IMR-90 (cell line): ENCODE data around the gene NOP9.

Experiments
- CEBPB ChIP-seq: IDR thresholded peaks from 2 replicates; pipeline ENCODE4 v1.6.1; 2012; ENCODE audit warnings: low read depth, low read length, improper control_type of control experiment
- CTCF ChIP-seq: conservative IDR thresholded peaks from 2 replicates; pipeline ENCODE4 v1.5.1; 2012; ENCODE audit warnings: mild to moderate bottlenecking, low read depth, low read length, improper control_type of control experiment
- MXI1 ChIP-seq: IDR thresholded peaks from 2 replicates; pipeline ENCODE4 v1.6.1; 2012; ENCODE audit warnings: low read depth, mild to moderate bottlenecking, low read length, moderate library complexity, borderline replicate concordance
- POLR2A ChIP-seq: IDR thresholded peaks from 2 replicates; pipeline ENCODE4 v1.6.1; 2012; ENCODE audit warnings: mild to moderate bottlenecking, low read depth, low read length
- RAD21 ChIP-seq: IDR thresholded peaks from 2 replicates; pipeline ENCODE4 v1.6.1; 2012; ENCODE audit warnings: low read length, improper control_type of control experiment
- RCOR1 ChIP-seq: IDR thresholded peaks from 2 replicates; pipeline ENCODE4 v1.6.1; 2012; ENCODE audit warnings: mild to moderate bottlenecking, low read length, improper control_type of control experiment; ENCODE audit not compliant: insufficient replicate concordance

- TF ChIP-seq CTCF (no peak), MXI1 (no peak), CEBPB (no peak), POLR2A (no peak), RCOR1 (no peak), RAD21 (no peak)
These were observed 44.2 kb upstream of the NOP9 start for GRCh38 chr14:24255438-24255837.
